HUES48 (cell line): Measurements from ENCODE around the gene DCLK2.

ENCODE experiments used
- H3K27ac ChIP-seq: one replicate; pipeline ENCODE4 v1.7.0; 2013; ENCODE audit warnings: low read depth, low read length, inconsistent platforms
- H3K27me3 ChIP-seq: 2 replicates; pipeline ENCODE4 v1.6.1; 2013; ENCODE audit warnings: mild to moderate bottlenecking, low read length; ENCODE audit not compliant: control insufficient read depth, insufficient read depth
- H3K36me3 ChIP-seq: 2 replicates; pipeline ENCODE4 v1.6.1; 2013; ENCODE audit warnings: low read length; ENCODE audit not compliant: control insufficient read depth, insufficient read depth
- H3K4me1 ChIP-seq: 2 replicates; pipeline ENCODE4 v1.6.1; 2013; ENCODE audit warnings: mild to moderate bottlenecking, low read length; ENCODE audit not compliant: control insufficient read depth, insufficient read depth
- H3K4me3 ChIP-seq: 2 replicates; pipeline ENCODE4 v1.5.1; 2013; ENCODE audit warnings: mild to moderate bottlenecking, low read depth, low read length
- H3K9ac ChIP-seq: 2 replicates; pipeline ENCODE4 v1.6.1; 2013; ENCODE audit warnings: mild to moderate bottlenecking, low read depth, low read length, moderate library complexity
- H3K9me3 ChIP-seq: 2 replicates; pipeline ENCODE4 v1.6.1; 2013; ENCODE audit warnings: low read length; ENCODE audit not compliant: control insufficient read depth, insufficient read depth

The DCLK2 gene

DNA sequence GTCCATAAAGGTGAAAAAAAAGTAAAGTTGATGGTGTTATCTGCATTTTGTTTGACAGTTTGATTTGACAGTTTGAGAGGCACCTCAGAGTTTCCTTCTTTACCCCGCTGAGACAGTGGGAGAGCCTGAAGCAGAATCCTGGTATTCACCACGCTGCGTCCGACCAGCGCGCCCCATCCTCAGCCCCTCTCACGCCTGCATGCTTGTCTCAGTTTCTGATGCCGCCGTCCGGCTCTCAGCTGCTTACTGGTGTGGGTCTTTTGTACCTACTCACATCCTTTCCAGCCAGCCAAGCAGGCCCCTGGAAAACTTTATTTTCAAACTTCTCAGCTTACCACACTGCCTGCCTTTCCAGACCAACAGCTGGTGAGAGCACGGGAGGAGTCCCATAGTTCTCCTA, 175.2 kb downstream of the DCLK2 start:
- Histone ChIP-seq H3K4me3 (no peak overlapping the region), H3K4me1 (peaks cover 14% of the 10 kb centered on the region; the same call in 1 of the 2 replicates), H3K27ac (no peak overlapping the region), H3K9me3 (no peaks in the 10 kb centered on the region), H3K9ac (no peak overlapping the region), H3K27me3 (no peaks in the 10 kb centered on the region), H3K36me3 (no peaks in the 10 kb centered on the region)

DNA sequence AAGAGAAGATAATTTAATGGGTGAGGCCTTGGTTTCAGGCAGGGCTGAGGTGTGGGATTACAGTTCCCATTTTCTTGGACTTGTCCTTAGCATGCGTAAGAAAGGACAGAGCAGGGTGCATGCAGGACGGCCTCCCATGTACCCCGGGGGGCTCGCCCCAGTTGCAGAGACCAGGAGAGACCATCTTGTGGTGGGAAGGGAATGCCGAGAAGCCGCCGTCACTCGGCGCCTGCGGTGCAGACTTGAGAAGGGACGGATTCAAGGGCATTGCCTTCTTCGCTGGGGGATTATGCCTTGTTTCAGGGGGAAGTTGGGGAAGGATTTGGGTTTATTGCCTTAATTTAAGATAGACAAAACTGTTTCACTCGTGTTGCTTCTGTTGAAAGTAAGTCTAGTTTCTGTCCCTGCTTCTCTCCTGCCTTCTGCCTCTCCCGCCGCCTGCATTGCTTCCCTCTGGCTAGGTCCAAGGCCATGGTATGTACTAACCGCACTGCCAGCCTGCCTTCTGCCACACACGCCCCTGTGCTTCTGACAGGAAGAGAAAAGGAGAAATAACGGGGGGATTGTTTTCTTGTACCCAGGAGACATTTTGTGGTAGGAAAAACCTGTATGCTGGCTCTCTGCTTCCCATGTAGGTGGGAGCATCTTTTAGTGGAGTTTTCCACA, 175.9 kb downstream of the DCLK2 start:
- no peaks in the 10 kb centered on the region for H3K9me3 ChIP-seq
- H3K27me3 ChIP-seq = no peaks in the 10 kb centered on the region
- no peak overlapping the region for H3K4me3 ChIP-seq
- H3K9ac ChIP-seq = no peak overlapping the region
- H3K4me1 ChIP-seq = peaks cover 14% of the 10 kb centered on the region; the same call in 1 of the 2 replicates
- no peak overlapping the region for H3K27ac ChIP-seq
- no peaks in the 10 kb centered on the region for H3K36me3 ChIP-seq

DNA sequence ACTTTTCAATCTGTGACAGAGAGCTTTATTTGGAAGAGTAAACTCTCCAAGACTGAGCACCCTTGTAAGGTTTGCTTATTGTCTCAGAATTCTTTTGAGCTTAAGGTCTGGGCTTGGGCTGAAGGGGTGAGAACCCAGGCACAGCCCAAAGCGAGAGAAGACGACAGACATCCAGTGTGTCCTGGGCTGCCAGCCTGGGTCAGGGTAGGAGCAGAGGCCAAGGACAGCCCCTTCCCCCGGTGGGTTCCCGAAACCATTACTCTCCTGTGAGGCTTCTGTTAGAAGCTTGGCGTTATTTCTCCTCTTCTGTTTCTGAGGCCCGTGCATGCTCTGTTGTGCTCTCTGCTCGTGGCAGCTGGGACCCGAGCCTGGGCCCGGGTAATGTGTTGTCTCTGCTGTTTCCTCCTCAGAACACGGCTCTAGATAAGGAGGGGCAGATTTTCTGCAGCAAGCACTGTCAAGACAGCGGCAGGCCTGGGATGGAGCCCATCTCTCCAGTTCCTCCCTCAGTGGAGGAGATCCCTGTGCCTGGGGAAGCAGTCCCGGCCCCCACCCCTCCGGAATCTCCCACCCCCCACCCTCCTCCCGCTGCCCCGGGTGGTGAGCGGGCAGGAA, 177.5 kb downstream of the DCLK2 start:
- Histone ChIP-seq H3K27me3 (no peaks in the 10 kb centered on the region), H3K4me1 (peaks cover 10% of the 10 kb centered on the region; the same call in 1 of the 2 replicates), H3K9me3 (no peaks in the 10 kb centered on the region), H3K4me3 (no peak overlapping the region), H3K9ac (no peak overlapping the region), H3K36me3 (no peaks in the 10 kb centered on the region), H3K27ac (no peak overlapping the region)

DNA sequence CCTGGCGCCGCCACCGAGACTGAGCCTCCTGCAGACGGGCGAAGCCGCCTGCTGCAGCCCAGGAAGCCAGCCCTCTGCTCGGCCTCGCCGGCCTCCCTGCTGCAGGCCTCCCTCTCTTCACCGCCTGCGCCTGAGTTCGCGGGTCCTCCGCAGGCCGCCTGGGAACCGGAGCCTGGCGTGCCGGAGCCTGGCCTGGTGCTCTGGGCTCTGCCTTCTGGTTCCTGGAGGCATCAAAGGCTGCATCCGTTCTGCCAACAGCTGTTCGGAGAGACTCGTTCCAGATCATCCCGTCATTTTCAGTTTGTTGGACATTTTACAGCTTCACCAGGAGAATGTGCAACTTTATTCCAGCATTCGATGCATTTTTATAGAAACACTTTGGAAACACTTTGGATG, 178.0 kb downstream of the DCLK2 start:
- no peaks in the 10 kb centered on the region for H3K36me3 ChIP-seq
- no peak overlapping the region for H3K9ac ChIP-seq
- H3K9me3 ChIP-seq = no peaks in the 10 kb centered on the region
- H3K27me3 ChIP-seq = no peaks in the 10 kb centered on the region
- no peak overlapping the region for H3K4me3 ChIP-seq
- peaks cover 10% of the 10 kb centered on the region; the same call in 1 of the 2 replicates for H3K4me1 ChIP-seq
- no peak overlapping the region for H3K27ac ChIP-seq

DNA sequence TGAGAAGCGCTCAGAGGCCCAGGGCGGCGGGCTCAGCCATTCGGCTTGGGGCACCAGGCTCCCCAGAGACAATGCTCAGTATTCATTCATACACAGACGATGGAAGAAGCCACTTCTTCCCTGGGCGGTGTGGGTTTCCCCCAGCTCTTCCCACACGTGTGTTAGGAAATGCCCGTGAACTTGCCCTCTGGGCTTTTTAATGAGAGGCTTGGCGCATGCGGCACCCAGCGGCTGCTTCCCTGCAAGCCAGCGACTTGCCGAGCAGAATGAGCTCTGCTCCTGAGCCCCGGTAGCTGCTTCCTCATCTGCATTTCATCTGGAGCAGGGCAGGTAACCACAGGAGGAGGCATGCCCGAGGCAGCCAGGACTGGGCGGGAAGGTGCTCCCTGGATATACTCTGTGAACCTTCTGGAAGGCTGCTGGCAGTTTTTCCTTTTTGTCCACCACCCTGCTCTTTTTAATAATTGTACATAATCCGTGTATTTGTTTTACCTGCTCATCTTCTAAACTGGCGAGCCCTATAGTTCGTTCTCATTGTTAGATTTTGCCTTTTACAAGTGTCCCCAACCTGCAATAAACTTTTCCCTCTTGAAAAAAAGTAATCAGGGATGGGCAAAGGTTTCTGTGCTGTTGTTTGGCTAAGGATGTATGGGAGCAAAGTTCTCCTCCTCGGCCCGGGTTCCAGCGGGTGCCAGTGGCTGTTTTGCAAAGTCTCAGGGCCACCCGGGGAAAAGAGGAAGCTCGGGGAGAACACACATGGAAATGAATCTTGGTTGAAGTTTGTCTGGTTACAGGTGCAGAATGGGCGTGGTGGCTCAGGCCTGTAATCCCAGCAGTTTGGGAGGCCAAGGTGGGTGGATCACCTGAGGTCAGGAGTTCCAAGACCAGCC, 178.8 kb downstream of the DCLK2 start:
- Histone ChIP-seq H3K36me3 (no peaks in the 10 kb centered on the region), H3K27ac (no peak overlapping the region), H3K4me1 (peaks cover 10% of the 10 kb centered on the region; the same call in 1 of the 2 replicates), H3K4me3 (no peak overlapping the region), H3K27me3 (no peaks in the 10 kb centered on the region), H3K9ac (no peak overlapping the region), H3K9me3 (no peaks in the 10 kb centered on the region)

DNA sequence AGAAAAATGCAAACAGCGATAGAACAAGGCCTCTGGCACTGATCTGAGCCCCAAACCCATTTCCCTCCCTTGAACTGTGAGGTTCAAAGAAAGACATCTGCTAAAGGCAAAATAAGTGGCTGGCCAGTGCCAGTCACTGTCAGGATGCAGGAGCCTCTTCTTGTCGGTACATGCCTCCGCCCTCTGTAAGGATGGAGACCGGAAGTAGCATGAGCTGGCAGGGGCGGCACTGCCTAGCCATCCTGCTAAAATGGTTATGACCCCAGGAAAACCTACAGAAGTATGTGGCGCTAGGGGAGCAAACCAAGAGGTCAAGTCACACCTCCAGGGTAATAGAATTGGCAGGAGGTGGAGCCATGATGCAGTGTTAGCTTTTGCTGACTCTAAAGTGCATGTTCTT, 180.3 kb downstream of the DCLK2 start:
- Histone ChIP-seq H3K36me3 (no peaks in the 10 kb centered on the region), H3K4me3 (no peak overlapping the region), H3K27me3 (no peaks in the 10 kb centered on the region), H3K9me3 (no peaks in the 10 kb centered on the region), H3K27ac (no peak overlapping the region), H3K4me1 (peaks cover 10% of the 10 kb centered on the region; the same call in 1 of the 2 replicates), H3K9ac (no peak overlapping the region)

DNA sequence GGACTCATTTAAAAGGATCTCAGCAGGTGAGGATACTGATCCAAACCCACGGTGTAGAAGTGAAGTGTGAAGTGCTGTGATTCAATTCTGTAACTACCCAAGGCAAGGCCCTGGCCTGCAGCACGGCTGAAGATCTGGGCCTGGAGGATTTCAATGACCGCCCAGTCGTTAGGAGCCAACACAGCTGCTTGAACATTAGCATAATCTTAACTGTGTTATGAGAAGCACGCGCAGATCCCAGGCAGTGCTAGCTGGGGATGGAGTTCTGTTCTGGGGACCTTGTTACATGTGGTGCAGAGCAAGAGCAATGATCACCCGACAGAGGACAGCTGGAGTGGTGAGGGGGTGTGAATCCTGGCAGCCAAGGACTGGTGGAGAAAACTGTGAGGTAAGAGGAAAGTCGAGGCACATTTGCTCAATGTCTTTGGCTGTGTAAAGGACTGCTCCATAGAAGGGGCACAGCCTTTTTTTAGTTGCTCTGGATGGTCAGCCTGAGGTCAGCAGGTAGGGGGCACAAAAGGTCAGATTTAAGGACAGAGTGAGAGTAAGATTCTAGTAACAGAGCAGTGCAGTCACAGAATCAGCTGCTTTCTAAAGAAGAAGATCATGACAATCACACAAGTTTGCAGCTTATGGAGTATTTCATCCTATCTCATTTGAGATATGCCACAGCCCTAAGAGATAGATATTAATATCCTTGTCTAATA, 181.8 kb downstream of the DCLK2 start:
- Histone ChIP-seq H3K9ac (no peak overlapping the region), H3K9me3 (no peaks in the 10 kb centered on the region), H3K36me3 (no peaks in the 10 kb centered on the region), H3K27me3 (no peaks in the 10 kb centered on the region), H3K4me3 (no peak overlapping the region), H3K4me1 (peaks cover 10% of the 10 kb centered on the region), H3K27ac (no peak overlapping the region)

DNA sequence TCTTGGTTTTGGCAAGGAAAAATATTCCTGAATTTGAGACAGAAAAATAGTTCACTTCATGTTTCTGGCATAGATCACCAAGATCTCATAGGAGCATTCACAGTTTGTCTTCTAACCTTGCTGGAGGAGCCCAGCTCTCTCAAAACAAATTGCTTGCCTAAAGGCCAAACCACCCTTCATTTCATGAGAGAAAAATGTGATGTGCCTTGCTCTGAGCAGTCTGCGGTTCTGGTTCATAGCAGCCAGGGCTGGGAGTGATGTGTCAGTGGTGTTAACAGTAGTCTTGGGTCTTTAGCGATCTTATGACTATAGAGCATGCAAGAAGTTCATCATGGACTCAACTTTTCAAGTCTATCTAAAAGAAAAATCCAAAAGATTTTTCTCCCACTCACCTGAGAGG, 183.3 kb downstream of the DCLK2 start:
- Histone ChIP-seq H3K27ac (no peak overlapping the region), H3K36me3 (no peaks in the 10 kb centered on the region), H3K27me3 (no peaks in the 10 kb centered on the region), H3K4me3 (no peak overlapping the region), H3K9me3 (no peaks in the 10 kb centered on the region), H3K4me1 (peaks cover 10% of the 10 kb centered on the region), H3K9ac (no peak overlapping the region)

DNA sequence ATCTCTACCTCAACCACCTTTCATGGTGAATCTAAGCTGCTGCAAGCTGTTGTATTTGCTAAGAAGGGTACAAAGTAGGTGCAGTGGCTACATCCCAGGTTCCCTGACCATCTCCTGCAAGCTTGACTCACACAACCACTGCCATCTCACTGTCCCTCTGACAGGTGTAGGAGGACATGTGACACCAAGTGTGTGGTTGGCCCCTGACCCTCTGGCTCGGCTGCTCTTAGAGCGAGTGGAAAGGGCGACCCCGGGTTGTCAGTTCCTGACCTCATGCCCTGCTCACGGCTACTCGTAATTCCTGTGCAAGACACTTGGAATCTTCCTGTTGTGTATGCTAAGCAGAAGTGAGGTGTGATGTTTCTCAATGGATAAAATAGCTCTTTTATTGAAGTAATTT, 184.4 kb downstream of the DCLK2 start:
- Histone ChIP-seq H3K36me3 (no peaks in the 10 kb centered on the region), H3K4me1 (peaks cover under 1% of the 10 kb centered on the region; the same call in 1 of the 2 replicates), H3K9me3 (no peaks in the 10 kb centered on the region), H3K27ac (no peak overlapping the region), H3K27me3 (no peaks in the 10 kb centered on the region), H3K4me3 (no peak overlapping the region), H3K9ac (no peak overlapping the region)

DNA sequence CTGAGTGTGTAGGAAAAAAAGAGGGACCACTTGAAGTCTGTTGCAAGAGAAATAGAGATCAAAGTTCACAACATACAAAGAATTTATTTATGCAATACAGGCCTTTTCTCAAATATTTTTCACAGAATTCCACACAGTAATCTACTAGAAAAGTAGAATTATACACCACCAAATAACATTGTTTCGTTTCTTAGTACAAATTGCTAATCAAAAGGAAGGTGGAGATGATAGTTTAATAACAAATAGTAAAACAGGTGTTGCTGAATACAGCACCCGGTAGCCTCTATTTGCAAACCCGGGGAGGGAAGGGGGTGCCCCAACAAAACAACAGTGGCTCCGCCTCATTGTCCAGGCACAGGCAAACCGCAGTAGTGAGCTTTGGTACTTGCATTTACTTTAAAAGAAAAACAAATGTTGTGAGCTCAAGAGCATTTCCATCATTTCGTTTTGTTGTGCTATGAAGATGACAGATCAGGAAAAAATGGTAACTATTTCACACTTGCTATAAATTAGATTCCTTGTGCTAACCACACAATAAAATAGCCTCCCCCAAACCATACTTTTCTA, 186.4 kb downstream of the DCLK2 start:
- Histone ChIP-seq H3K4me3 (no peak overlapping the region), H3K9me3 (no peaks in the 10 kb centered on the region), H3K27me3 (no peaks in the 10 kb centered on the region), H3K36me3 (no peaks in the 10 kb centered on the region), H3K4me1 (no peaks in the 10 kb centered on the region; the same call in 1 of the 2 replicates), H3K9ac (no peak overlapping the region), H3K27ac (no peak overlapping the region)
